Fibroblast of gingiva (primary cell): ENCODE results near the gene ZNF564.
"Not testable (repeated sequence)": the region's sequence is repeated elsewhere in the genome, so short reads cannot be mapped to it uniquely, and the experiment has no call there.

ENCODE experiments used
- DNase-seq: peaks from one replicate; pipeline ENCODE4 v3.0.0-alpha.2; 2011; ENCODE audit warnings: low read depth

ZNF564 gene

GRCh38 chr19:12496480-12496879 is 54.8 kb downstream of the ZNF564 start:
- DNase-seq: no peak

DNA sequence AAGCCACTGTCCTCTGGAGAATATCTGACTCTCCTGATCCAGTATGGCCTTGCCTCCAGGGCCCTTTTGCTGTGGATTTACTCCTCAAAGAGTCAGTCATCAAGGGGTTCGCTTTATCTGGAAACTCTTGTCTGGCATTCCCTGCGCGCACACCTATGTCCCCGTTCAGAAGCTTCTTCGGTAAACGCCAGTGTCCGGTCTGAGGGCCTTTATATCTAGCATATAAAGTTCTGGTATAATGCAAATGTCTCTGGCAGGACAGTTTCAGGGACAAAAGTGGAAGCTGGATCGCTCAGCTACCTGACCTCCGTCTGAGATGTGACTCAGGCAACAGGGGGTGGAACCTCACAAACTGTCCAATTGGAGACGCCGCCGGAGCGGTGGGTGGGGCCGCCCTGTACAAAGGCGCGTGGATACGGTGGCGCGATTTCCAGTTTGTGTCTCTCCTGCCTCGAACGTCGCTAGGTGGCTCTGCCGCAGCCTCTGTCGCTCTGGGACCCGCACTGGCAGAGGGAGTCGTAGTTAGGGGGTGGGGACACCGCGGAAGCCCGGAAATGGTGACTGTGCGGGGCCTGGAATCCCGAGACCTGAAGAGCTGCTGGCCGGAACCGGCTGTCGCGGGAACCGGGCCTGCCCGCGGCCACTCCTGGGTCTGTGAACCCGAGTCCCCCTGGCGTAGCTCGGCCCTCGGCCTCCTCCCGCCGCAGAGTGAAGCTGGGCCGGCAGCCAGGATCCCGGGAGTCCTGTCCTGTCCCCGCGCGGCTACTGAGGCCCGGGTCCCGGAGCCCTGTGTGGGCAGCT is 56.1 kb downstream of the ZNF564 start:
- peak; percentile 64 for DNase-seq

GRCh38 chr19:12494260-12494860 is 56.9 kb downstream of the ZNF564 start:
- DNase-seq: no peak

DNA sequence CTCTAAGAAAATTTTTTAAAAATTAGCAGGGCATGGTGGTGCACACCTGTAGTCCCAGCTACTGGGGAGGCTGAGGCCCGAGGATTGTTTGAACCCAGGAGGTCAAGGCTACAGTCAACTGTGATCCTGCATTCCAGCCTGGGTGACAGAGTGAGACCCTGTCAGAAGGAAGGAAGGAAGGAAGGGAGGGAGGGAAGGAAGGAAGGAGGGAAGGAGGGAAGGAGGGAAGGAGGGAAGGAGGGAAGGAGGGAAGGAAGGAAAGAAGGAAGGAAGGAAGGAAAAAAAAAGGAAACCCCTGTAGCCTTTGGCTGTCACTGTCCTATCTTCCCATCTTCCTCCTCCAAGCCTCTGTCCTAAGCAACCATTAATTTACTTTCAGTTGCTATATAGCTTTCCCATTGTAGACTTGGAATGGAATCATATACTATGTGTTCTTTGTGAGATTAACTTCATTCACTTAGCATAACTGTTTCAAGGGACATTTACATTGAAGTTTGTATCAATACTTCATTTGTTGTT is 65.0 kb downstream of the ZNF564 start:
- not testable (repeated sequence) for DNase-seq

DNA sequence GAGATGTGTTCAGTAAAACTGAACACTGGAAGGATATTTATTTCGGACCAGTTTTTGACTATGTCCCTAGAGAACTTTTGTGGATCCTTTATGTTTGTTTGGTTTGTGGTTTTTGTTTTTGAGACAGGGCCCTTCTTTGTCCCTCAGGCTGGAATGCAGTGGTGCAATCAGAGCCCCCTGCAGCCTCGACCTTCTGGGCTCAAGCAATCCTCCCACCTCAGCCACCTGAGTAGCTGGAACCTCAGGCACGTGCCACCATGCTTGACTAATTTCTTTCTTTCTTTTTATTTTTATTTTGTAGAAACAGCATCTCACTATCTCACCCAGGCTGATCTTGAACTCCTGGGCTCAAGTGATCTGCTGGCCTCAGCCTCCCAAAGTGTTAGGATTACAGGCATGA is 65.7 kb downstream of the ZNF564 start:
- DNase-seq: no peak

GRCh38 chr19:12485052-12485416 is 66.2 kb downstream of the ZNF564 start:
- no peak for DNase-seq

DNA sequence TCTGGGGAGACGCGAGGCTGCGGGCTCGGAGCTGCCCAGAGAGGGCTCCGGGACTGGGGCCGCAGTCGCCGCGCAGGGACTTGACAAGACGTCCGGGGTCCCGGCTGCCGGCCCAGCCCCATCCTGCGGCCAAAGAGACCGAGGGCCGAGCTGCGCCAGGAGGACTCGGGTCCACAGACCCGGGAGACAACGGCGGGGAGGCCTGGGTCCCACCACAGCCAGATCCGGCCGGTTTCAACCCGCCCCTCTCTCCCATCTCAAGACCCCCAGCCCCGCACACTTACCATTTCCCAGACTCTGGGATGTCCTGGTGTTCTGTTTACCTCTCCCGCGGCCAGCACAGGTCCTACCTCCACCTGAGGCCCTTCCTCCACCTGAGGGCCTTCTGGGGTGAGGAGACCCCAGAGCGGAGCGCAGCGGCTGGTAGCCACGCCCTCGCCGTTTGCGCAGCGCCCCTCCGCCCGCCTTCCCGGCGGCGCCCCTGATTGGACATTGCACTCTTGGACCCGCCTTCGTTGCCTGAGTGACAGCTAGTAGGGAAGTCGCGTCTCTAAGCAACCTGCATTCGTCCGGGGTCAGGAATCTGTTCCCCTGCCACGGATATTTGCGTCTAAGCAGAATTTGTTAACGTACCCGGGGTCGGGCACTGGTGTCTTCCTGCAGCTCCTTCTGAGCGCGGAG is 66.8 kb downstream of the ZNF564 start, which contains the start of gene ZNF709:
ZNF709 (minus strand) TSS at position 446 of the 681 bp plus-strand sequence; CDS start at position 287, 159 bp downstream.
- peak; percentile 79 for DNase-seq

DNA sequence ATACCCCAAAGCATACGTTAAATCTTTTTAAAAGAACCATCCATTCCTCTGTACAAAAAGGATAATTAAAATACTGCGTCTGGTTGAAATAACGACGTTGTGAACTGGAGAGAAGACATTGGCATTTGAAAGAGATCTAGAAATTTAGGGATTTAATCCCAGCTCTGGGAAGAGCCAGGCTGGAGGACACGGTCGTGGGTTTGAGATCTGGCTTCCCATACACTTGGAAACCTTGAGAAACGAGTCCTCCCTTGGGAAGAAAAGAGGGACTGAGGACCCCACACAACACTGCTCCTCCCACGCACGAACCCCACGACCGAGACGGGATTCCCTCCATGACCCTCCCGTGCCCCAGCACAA is 67.3 kb downstream of the ZNF564 start:
- DNase-seq: no peak

GRCh38 chr19:12482509-12482886 is 68.8 kb downstream of the ZNF564 start:
- no peak for DNase-seq

- DNase-seq: no peak
These were observed 69.3 kb downstream of the ZNF564 start for GRCh38 chr19:12481781-12482508.

GRCh38 chr19:12478234-12478941 is 72.9 kb downstream of the ZNF564 start:
- no peak for DNase-seq
